ENCODE results near the gene PRDM9.
"Not testable (repeated sequence)": the region's sequence is repeated elsewhere in the genome, so short reads cannot be mapped to it uniquely, and the experiment has no call there.

The PRDM9 gene

GRCh38 chr5:23506329-23507236 is 826 bp upstream of the PRDM9 start:
- no peak for DNase-seq
- H3K27ac Mint-ChIP-seq, result peak overlapping the region in 1 of 2 donors; percentile 27

GRCh38 chr5:23510434-23510833 is 3.0 kb downstream of the PRDM9 start:
- not testable (repeated sequence) for H3K27ac Mint-ChIP-seq, H3K27me3 Mint-ChIP-seq, H3K4me3 Mint-ChIP-seq, H3K4me1 Mint-ChIP-seq, DNase-seq, ATAC-seq
- H3K9me3 Mint-ChIP-seq, result peaks cover 19 to 53% of the 10 kb centered on the region in 2 donors

More at GRCh38 chr5:23506329-23507236, 826 bp upstream of the PRDM9 start:
- Mint-ChIP-seq H3K9me3 (peaks cover 16 to 46% of the 10 kb centered on the region in 2 donors), H3K27me3 (no peaks in the 10 kb centered on the region), H3K4me3 (peak overlapping the region in 1 of 2 donors; percentile 50), H3K4me1 (no peaks in the 10 kb centered on the region)
- peak; percentile 65 for ATAC-seq

- Mint-ChIP-seq H3K27ac (no peak overlapping the region), H3K4me3 (no peak overlapping the region), H3K4me1 (no peaks in the 10 kb centered on the region), H3K27me3 (no peaks in the 10 kb centered on the region), H3K9me3 (peaks cover 18 to 26% of the 10 kb centered on the region in 2 donors)
- no peak for DNase-seq
- ATAC-seq, result no peak
These were observed 15.1 kb downstream of the PRDM9 start for GRCh38 chr5:23522553-23522952.

GRCh38 chr5:23523031-23523430 is 15.6 kb downstream of the PRDM9 start:
- Mint-ChIP-seq H3K9me3 (peaks cover 23 to 28% of the 10 kb centered on the region in 2 donors), H3K27ac (no peak overlapping the region)

GRCh38 chr5:23523998-23524397 is 16.6 kb downstream of the PRDM9 start:
- peaks cover 32 to 33% of the 10 kb centered on the region in 2 donors for H3K9me3 Mint-ChIP-seq
- ATAC-seq, result no peak
- H3K4me1 Mint-ChIP-seq, result no peaks in the 10 kb centered on the region
- DNase-seq, result no peak
- no peaks in the 10 kb centered on the region for H3K27me3 Mint-ChIP-seq
- H3K27ac Mint-ChIP-seq, result no peak overlapping the region
- no peak overlapping the region for H3K4me3 Mint-ChIP-seq

More at GRCh38 chr5:23523031-23523430, 15.6 kb downstream of the PRDM9 start:
- no peak overlapping the region for H3K4me3 Mint-ChIP-seq
- DNase-seq (no peak), ATAC-seq (no peak)
- H3K4me1 Mint-ChIP-seq, result no peaks in the 10 kb centered on the region
- no peaks in the 10 kb centered on the region for H3K27me3 Mint-ChIP-seq

GRCh38 chr5:23525751-23526150 is 18.3 kb downstream of the PRDM9 start:
- Mint-ChIP-seq H3K9me3 (peaks cover 27 to 29% of the 10 kb centered on the region in 2 donors), H3K4me3 (no peak overlapping the region), H3K27ac (peak overlapping the region in 1 of 2 donors; percentile 76), H3K27me3 (no peaks in the 10 kb centered on the region), H3K4me1 (no peaks in the 10 kb centered on the region)
- DNase-seq (no peak), ATAC-seq (no peak)

- not testable (repeated sequence) for DNase-seq, H3K4me3 Mint-ChIP-seq, H3K4me1 Mint-ChIP-seq, H3K27me3 Mint-ChIP-seq, ATAC-seq, H3K27ac Mint-ChIP-seq
- peaks cover 26 to 28% of the 10 kb centered on the region in 2 donors for H3K9me3 Mint-ChIP-seq
These were observed 19.2 kb downstream of the PRDM9 start for GRCh38 chr5:23526616-23527015.

GRCh38 chr5:23527216-23527920 is 20.0 kb downstream of the PRDM9 start:
- H3K27ac Mint-ChIP-seq, H3K4me3 Mint-ChIP-seq, H3K27me3 Mint-ChIP-seq, ATAC-seq, DNase-seq, H3K4me1 Mint-ChIP-seq: not testable (repeated sequence)
- peaks cover 26 to 28% of the 10 kb centered on the region in 2 donors for H3K9me3 Mint-ChIP-seq

GRCh38 chr5:23528677-23529076 is 21.3 kb downstream of the PRDM9 start:
- ATAC-seq (no peak), DNase-seq (no peak)
- Mint-ChIP-seq H3K27me3 (no peaks in the 10 kb centered on the region), H3K27ac (no peak overlapping the region), H3K9me3 (peaks cover 26 to 29% of the 10 kb centered on the region in 2 donors), H3K4me3 (no peak overlapping the region), H3K4me1 (no peaks in the 10 kb centered on the region)

- DNase-seq, result no peak
- no peak for ATAC-seq
- Mint-ChIP-seq H3K4me1 (no peaks in the 10 kb centered on the region), H3K27me3 (no peaks in the 10 kb centered on the region), H3K9me3 (peaks cover 21 to 26% of the 10 kb centered on the region in 2 donors), H3K27ac (no peak overlapping the region), H3K4me3 (no peak overlapping the region)
These were observed 23.2 kb downstream of the PRDM9 start for GRCh38 chr5:23530571-23530970.

GRCh38 chr5:23571059-23571458 is 63.6 kb downstream of the PRDM9 start:
- Mint-ChIP-seq H3K4me3 (no peak overlapping the region), H3K4me1 (no peaks in the 10 kb centered on the region), H3K27me3 (no peaks in the 10 kb centered on the region), H3K9me3 (peaks cover 0 to 14% of the 10 kb centered on the region in 2 donors), H3K27ac (no peak overlapping the region)
- DNase-seq (no peak), ATAC-seq (no peak)
